Karpas-422 (cell line): ENCODE measurements around the gene WDR41. TPM values are rescaled to one million over a fixed set of nuclear protein-coding genes. Genes with fewer than 3 reads are reported as not detected.

ENCODE experiments used
- DNase-seq: peaks from one replicate; pipeline ENCODE4 v3.0.0-alpha.2; 2015
- H2AFZ ChIP-seq: fragments of 200-600 bp; sonication (generic); 2 replicates; pipeline ENCODE4 v1.6.1; 2014; ENCODE audit warnings: antibody characterized with exemption, low read length, mixed read lengths
- H3K27ac ChIP-seq: fragments of 200-600 bp; sonication (generic); 2 replicates; pipeline ENCODE4 v1.5.1; 2014; ENCODE audit warnings: mild to moderate bottlenecking, low read length, moderate library complexity
- H3K27me3 ChIP-seq: fragments of 200-600 bp; sonication (generic); 2 replicates; pipeline ENCODE4 v1.6.1; 2014; ENCODE audit warnings: low read length, mixed read lengths
- H3K36me3 ChIP-seq: fragments of 200-600 bp; sonication (generic); 2 replicates; pipeline ENCODE4 v1.6.1; 2014; ENCODE audit warnings: low read length, mixed read lengths; ENCODE audit not compliant: insufficient read depth
- H3K4me1 ChIP-seq: fragments of 200-600 bp; sonication (generic); 2 replicates; pipeline ENCODE4 v1.6.1; 2014; ENCODE audit warnings: mild to moderate bottlenecking, low read length, mixed read lengths
- H3K4me2 ChIP-seq: fragments of 200-600 bp; sonication (generic); 2 replicates; pipeline ENCODE4 v1.6.1; 2014; ENCODE audit warnings: low read length, low read depth, mild to moderate bottlenecking; ENCODE audit not compliant: poor library complexity, severe bottlenecking
- H3K4me3 ChIP-seq: fragments of 200-600 bp; sonication (generic); 2 replicates; pipeline ENCODE4 v1.5.1; 2014; ENCODE audit warnings: mild to moderate bottlenecking, antibody characterized with exemption, low read length, mixed read lengths
- H3K79me2 ChIP-seq: fragments of 200-600 bp; sonication (generic); 2 replicates; pipeline ENCODE4 v1.6.1; 2014; ENCODE audit warnings: mild to moderate bottlenecking, low read length, mixed read lengths
- H3K9ac ChIP-seq: fragments of 200-600 bp; sonication (generic); 2 replicates; pipeline ENCODE4 v1.6.0; 2014; ENCODE audit warnings: low read length
- H3K9me2 ChIP-seq: fragments of 200-600 bp; sonication (generic), shearing (Covaris generic); replicated peaks from 2 replicates; pipeline ENCODE4 v1.6.0; 2014; ENCODE audit warnings: mild to moderate bottlenecking, low read length, moderate library complexity; ENCODE audit not compliant: insufficient read depth
- H3K9me3 ChIP-seq: fragments of 300-700, 200-600 bp; sonication (generic); 2 replicates; pipeline ENCODE4 v1.6.1; 2014; ENCODE audit warnings: low read length, mixed read lengths
- H4K20me1 ChIP-seq: fragments of 200-600 bp; sonication (generic); 2 replicates; pipeline ENCODE4 v1.6.1; 2014; ENCODE audit warnings: mild to moderate bottlenecking, antibody characterized with exemption, low read length, low read depth; ENCODE audit not compliant: insufficient read depth
- total RNA-seq: library from RNA; depleted of rRNA; stranded (reverse); fragments of >200 nt; shearing (Covaris generic); gene quantifications from 2 replicates; pipeline ENCODE4 v1.2.3, GENCODE V29; 2014; ENCODE audit warnings: low replicate concordance

WDR41 gene
- total RNA-seq, 1 experiment from 2014 or later: 146 TPM

- Histone ChIP-seq H3K4me3 (no peak overlapping the region), H3K9me3 (no peaks in the 10 kb centered on the region), H4K20me1 (no peaks in the 10 kb centered on the region), H3K9me2 (no peaks in the 10 kb centered on the region), H3K36me3 (peaks cover 14% of the 10 kb centered on the region; the same call in 1 of the 2 replicates), H3K27me3 (no peaks in the 10 kb centered on the region), H2AFZ (no peak overlapping the region), H3K79me2 (peaks cover 70% of the 10 kb centered on the region), H3K4me2 (no peak overlapping the region), H3K27ac (no peak overlapping the region), H3K9ac (no peak overlapping the region), H3K4me1 (peaks cover 28% of the 10 kb centered on the region)
- DNase-seq: no peak
These were observed 28.2 kb downstream of the WDR41 start for GRCh38 chr5:77463905-77464304.

- no peaks in the 10 kb centered on the region for H3K27me3 ChIP-seq
- H3K9me2 ChIP-seq: no peaks in the 10 kb centered on the region
- H3K4me1 ChIP-seq: peaks cover 28% of the 10 kb centered on the region
- no peak for DNase-seq
- peaks cover 14% of the 10 kb centered on the region; the same call in 1 of the 2 replicates for H3K36me3 ChIP-seq
- no peak overlapping the region for H3K4me3 ChIP-seq
- no peaks in the 10 kb centered on the region for H4K20me1 ChIP-seq
- peaks cover 44% of the 10 kb centered on the region for H3K79me2 ChIP-seq
- no peak overlapping the region for H3K27ac ChIP-seq
- no peak overlapping the region for H3K9ac ChIP-seq
- H3K4me2 ChIP-seq: no peak overlapping the region
- H2AFZ ChIP-seq: no peak overlapping the region
- no peaks in the 10 kb centered on the region for H3K9me3 ChIP-seq
These were observed 30.8 kb downstream of the WDR41 start for GRCh38 chr5:77461287-77461686.

GRCh38 chr5:77454123-77454522, 38.0 kb downstream of the WDR41 start:
- no peaks in the 10 kb centered on the region for H3K27me3 ChIP-seq
- H3K27ac ChIP-seq: no peak overlapping the region
- H2AFZ ChIP-seq: no peak overlapping the region
- peaks cover 11% of the 10 kb centered on the region for H3K36me3 ChIP-seq
- H3K4me3 ChIP-seq: no peak overlapping the region
- no peak for DNase-seq
- no peaks in the 10 kb centered on the region for H3K9me3 ChIP-seq
- H3K79me2 ChIP-seq: peaks cover 22% of the 10 kb centered on the region; the same call in 1 of the 2 replicates
- H3K9me2 ChIP-seq: no peaks in the 10 kb centered on the region
- no peak overlapping the region for H3K4me2 ChIP-seq
- peaks cover 3% of the 10 kb centered on the region; the same call in 1 of the 2 replicates for H3K4me1 ChIP-seq
- no peak overlapping the region for H3K9ac ChIP-seq
- H4K20me1 ChIP-seq: no peaks in the 10 kb centered on the region

- DNase-seq: no peak
- H3K9ac ChIP-seq: no peak overlapping the region
- H3K4me3 ChIP-seq: no peak overlapping the region
- peaks cover 29% of the 10 kb centered on the region for H3K36me3 ChIP-seq
- no peak overlapping the region for H2AFZ ChIP-seq
- no peaks in the 10 kb centered on the region for H3K9me3 ChIP-seq
- no peaks in the 10 kb centered on the region for H4K20me1 ChIP-seq
- H3K79me2 ChIP-seq: peaks cover 31% of the 10 kb centered on the region
- H3K27ac ChIP-seq: no peak overlapping the region
- H3K4me2 ChIP-seq: no peak overlapping the region
- H3K9me2 ChIP-seq: no peaks in the 10 kb centered on the region
- peaks cover 3% of the 10 kb centered on the region; the same call in 1 of the 2 replicates for H3K4me1 ChIP-seq
- no peaks in the 10 kb centered on the region for H3K27me3 ChIP-seq
These were observed 39.8 kb downstream of the WDR41 start for GRCh38 chr5:77452351-77452750.

- Histone ChIP-seq H3K4me2 (no peak overlapping the region), H3K9ac (no peak overlapping the region), H3K4me3 (no peak overlapping the region), H3K27ac (no peak overlapping the region), H3K9me2 (no peaks in the 10 kb centered on the region), H2AFZ (no peak overlapping the region), H3K9me3 (no peaks in the 10 kb centered on the region), H3K79me2 (peaks cover 31% of the 10 kb centered on the region), H3K4me1 (peaks cover 3% of the 10 kb centered on the region; the same call in 1 of the 2 replicates), H4K20me1 (no peaks in the 10 kb centered on the region), H3K36me3 (peaks cover 30% of the 10 kb centered on the region), H3K27me3 (no peaks in the 10 kb centered on the region)
- DNase-seq: no peak
These were observed 42.1 kb downstream of the WDR41 start for GRCh38 chr5:77449981-77450380.

- H3K27me3 ChIP-seq: no peaks in the 10 kb centered on the region
- peaks cover 33% of the 10 kb centered on the region for H3K36me3 ChIP-seq
- peaks cover 32% of the 10 kb centered on the region for H3K79me2 ChIP-seq
- no peak overlapping the region for H2AFZ ChIP-seq
- H3K27ac ChIP-seq: no peak overlapping the region
- no peaks in the 10 kb centered on the region for H3K9me2 ChIP-seq
- peaks cover 3% of the 10 kb centered on the region; the same call in 1 of the 2 replicates for H3K4me1 ChIP-seq
- H3K4me2 ChIP-seq: no peak overlapping the region
- no peaks in the 10 kb centered on the region for H4K20me1 ChIP-seq
- no peak for DNase-seq
- H3K4me3 ChIP-seq: no peak overlapping the region
- H3K9me3 ChIP-seq: no peaks in the 10 kb centered on the region
- no peak overlapping the region for H3K9ac ChIP-seq
These were observed 42.8 kb downstream of the WDR41 start for GRCh38 chr5:77449277-77449676.

- Histone ChIP-seq H3K79me2 (peaks cover 36% of the 10 kb centered on the region), H2AFZ (no peak overlapping the region), H3K27ac (no peak overlapping the region), H3K36me3 (peaks cover 33% of the 10 kb centered on the region), H3K27me3 (no peaks in the 10 kb centered on the region), H3K4me2 (no peak overlapping the region), H3K9me3 (no peaks in the 10 kb centered on the region), H3K9me2 (no peaks in the 10 kb centered on the region), H3K4me1 (peaks cover 3% of the 10 kb centered on the region; the same call in 1 of the 2 replicates), H3K9ac (no peak overlapping the region), H4K20me1 (no peaks in the 10 kb centered on the region), H3K4me3 (no peak overlapping the region)
- no peak for DNase-seq
These were observed 43.3 kb downstream of the WDR41 start for GRCh38 chr5:77448831-77449230.

GRCh38 chr5:77444356-77444755, 47.8 kb downstream of the WDR41 start:
- Histone ChIP-seq H3K27ac (no peak overlapping the region), H4K20me1 (no peaks in the 10 kb centered on the region), H3K4me2 (no peak overlapping the region), H3K36me3 (peaks cover 27% of the 10 kb centered on the region), H3K79me2 (peaks cover 19% of the 10 kb centered on the region), H3K4me1 (peaks cover 1% of the 10 kb centered on the region; the same call in 1 of the 2 replicates), H3K9me2 (no peaks in the 10 kb centered on the region), H3K4me3 (no peak overlapping the region), H3K27me3 (no peaks in the 10 kb centered on the region), H3K9ac (no peak overlapping the region), H2AFZ (no peak overlapping the region), H3K9me3 (no peaks in the 10 kb centered on the region)
- DNase-seq: no peak
